ENCODE results near the gene LHPP. TPM values are rescaled to one million over a fixed set of nuclear protein-coding genes. Genes with fewer than 3 reads are reported as not detected.

LHPP gene
- total RNA-seq, 1 donor from 2014 or later = 18.8 TPM

DNA sequence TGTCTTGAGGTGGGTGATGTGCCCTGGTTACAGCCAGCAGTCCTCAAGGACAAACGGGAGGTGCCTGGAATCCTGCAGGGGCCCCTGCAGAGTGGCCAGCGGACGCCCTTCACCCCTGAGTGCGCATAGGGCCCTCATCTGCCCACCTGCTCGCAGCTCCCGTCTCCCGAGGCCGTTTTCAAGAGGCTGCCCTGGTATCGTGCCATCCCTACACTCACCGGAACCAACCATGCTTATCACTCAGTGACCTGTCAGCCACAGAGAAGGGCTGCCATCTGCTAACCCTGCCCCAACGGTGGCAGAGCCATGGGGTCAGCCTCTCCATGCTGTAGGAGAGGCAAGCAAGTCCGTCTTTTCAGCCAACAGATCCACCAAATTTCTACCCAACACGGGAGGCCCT, 160.5 kb downstream of the LHPP start:
- no peak overlapping the region for H3K27ac Mint-ChIP-seq (ENCODE audit: unreplicated experiment)
- H3K4me3 Mint-ChIP-seq (ENCODE audit: unreplicated experiment) = no peak overlapping the region
- H3K27me3 Mint-ChIP-seq (ENCODE audit: unreplicated experiment) = no peaks in the 10 kb centered on the region
- H3K9me3 Mint-ChIP-seq (ENCODE audit: unreplicated experiment) = no peaks in the 10 kb centered on the region
- TF ChIP-seq, protein P1, sequence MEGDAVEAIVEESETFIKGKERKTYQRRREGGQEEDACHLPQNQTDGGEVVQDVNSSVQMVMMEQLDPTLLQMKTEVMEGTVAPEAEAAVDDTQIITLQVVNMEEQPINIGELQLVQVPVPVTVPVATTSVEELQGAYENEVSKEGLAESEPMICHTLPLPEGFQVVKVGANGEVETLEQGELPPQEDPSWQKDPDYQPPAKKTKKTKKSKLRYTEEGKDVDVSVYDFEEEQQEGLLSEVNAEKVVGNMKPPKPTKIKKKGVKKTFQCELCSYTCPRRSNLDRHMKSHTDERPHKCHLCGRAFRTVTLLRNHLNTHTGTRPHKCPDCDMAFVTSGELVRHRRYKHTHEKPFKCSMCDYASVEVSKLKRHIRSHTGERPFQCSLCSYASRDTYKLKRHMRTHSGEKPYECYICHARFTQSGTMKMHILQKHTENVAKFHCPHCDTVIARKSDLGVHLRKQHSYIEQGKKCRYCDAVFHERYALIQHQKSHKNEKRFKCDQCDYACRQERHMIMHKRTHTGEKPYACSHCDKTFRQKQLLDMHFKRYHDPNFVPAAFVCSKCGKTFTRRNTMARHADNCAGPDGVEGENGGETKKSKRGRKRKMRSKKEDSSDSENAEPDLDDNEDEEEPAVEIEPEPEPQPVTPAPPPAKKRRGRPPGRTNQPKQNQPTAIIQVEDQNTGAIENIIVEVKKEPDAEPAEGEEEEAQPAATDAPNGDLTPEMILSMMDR (IDR thresholded peaks at IDR 0.05) = no peak
- peaks cover 12% of the 10 kb centered on the region for H3K4me1 Mint-ChIP-seq (ENCODE audit: unreplicated experiment)
- DNase-seq (ENCODE audit: extremely low spot score, unreplicated experiment) = no peak
- H3K36me3 Mint-ChIP-seq (ENCODE audit: unreplicated experiment) = peaks cover 2% of the 10 kb centered on the region

DNA sequence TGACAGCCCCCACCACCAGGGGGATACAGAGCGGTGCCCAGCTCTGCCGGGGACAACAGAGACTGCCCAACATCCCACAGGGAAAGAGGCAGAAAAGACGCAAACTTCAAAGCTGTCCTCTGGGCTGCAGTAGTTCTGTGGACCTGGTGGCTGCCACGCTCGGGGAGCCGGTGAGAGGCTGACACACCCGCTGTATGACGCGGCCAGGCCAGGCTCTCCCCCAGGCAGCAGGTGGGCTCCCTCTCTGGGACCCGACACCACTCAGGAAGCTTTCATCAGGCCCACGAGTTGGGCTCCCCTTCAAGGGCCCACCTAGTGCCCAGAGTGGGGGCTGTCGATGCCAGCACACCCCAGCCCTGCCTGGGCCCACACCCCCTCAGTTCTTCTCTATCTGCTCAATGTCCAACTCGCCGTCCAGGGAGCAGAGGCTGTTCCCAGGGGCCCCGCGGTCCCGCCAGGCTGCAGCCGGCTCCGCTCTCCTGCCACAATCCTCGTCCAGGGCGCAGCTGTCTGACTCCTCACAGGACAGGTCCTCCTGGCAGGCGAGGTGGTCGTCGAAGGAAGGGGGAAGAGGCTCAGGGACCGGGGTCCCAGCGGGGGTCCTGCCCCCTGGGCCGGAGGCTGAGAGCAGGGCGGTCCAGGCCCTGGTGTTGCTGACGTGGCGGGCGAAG, 161.4 kb downstream of the LHPP start:
- DNase-seq (ENCODE audit: extremely low spot score, unreplicated experiment) = no peak
- Mint-ChIP-seq H3K4me3 (ENCODE audit: unreplicated experiment) (no peak overlapping the region), H3K4me1 (ENCODE audit: unreplicated experiment) (peaks cover 21% of the 10 kb centered on the region), H3K36me3 (ENCODE audit: unreplicated experiment) (peaks cover 2% of the 10 kb centered on the region), H3K27me3 (ENCODE audit: unreplicated experiment) (no peaks in the 10 kb centered on the region), H3K9me3 (ENCODE audit: unreplicated experiment) (no peaks in the 10 kb centered on the region), H3K27ac (ENCODE audit: unreplicated experiment) (no peak overlapping the region)
- TF ChIP-seq, protein P1 (IDR thresholded peaks at IDR 0.05) = no peak

- peaks cover 2% of the 10 kb centered on the region for H3K36me3 Mint-ChIP-seq (ENCODE audit: unreplicated experiment)
- peaks cover 23% of the 10 kb centered on the region for H3K4me1 Mint-ChIP-seq (ENCODE audit: unreplicated experiment)
- H3K9me3 Mint-ChIP-seq (ENCODE audit: unreplicated experiment) = no peaks in the 10 kb centered on the region
- H3K27me3 Mint-ChIP-seq (ENCODE audit: unreplicated experiment) = no peaks in the 10 kb centered on the region
- H3K27ac Mint-ChIP-seq (ENCODE audit: unreplicated experiment) = no peak overlapping the region
- TF ChIP-seq, protein P1 (IDR thresholded peaks at IDR 0.05) = no peak
- DNase-seq (ENCODE audit: extremely low spot score, unreplicated experiment) = no peak
- no peak overlapping the region for H3K4me3 Mint-ChIP-seq (ENCODE audit: unreplicated experiment)
These were observed 162.4 kb downstream of the LHPP start for GRCh38 chr10:124624006-124624405.

DNA sequence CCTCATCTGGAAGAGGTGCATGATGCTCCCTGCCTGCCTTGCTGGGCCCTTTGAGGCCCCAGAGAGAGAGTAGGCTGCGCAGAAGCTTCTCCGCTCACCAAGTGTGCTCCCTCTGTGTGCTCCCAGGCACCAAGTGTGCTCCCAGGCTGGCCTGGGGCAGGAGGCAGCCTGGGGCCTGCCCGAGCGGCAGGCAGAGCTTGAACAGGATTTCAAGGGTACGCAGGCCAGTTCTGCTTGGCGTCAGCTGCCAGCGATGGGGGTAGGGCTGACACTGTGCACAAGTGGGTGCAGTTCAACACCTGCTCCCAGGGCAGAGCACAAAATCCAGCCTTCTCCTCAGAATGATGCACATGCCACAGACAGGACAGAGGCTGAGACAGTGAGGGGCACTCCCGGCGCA, 162.8 kb downstream of the LHPP start:
- Mint-ChIP-seq H3K36me3 (ENCODE audit: unreplicated experiment) (peaks cover 4% of the 10 kb centered on the region), H3K4me1 (ENCODE audit: unreplicated experiment) (peaks cover 25% of the 10 kb centered on the region), H3K9me3 (ENCODE audit: unreplicated experiment) (no peaks in the 10 kb centered on the region), H3K4me3 (ENCODE audit: unreplicated experiment) (no peak overlapping the region), H3K27ac (ENCODE audit: unreplicated experiment) (no peak overlapping the region), H3K27me3 (ENCODE audit: unreplicated experiment) (no peaks in the 10 kb centered on the region)
- no peak for DNase-seq (ENCODE audit: extremely low spot score, unreplicated experiment)
- TF ChIP-seq, protein P1 (IDR thresholded peaks at IDR 0.05) = no peak

DNA sequence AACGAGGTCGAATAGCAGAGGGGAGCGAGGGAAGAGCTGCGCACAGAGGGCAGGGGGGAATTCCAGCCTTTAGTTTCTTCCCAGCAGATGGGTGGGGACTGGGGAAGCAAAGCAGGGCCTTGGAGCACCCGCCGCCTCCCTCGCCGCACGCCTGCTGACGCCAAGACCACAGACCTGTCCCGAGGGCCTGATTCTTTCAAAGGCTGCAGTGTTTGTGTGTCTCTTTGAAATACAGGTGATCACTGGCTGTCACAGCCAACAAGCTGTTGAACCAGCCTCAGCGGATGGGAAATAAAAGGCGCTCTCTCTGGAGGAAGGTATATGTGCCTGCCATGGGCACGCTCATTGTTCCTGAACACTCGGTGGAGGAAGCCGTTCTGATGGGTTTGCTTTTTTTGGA, 163.3 kb downstream of the LHPP start:
- TF ChIP-seq, protein P1 (IDR thresholded peaks at IDR 0.05) = no peak
- Mint-ChIP-seq H3K27ac (ENCODE audit: unreplicated experiment) (no peak overlapping the region), H3K4me3 (ENCODE audit: unreplicated experiment) (no peak overlapping the region), H3K27me3 (ENCODE audit: unreplicated experiment) (no peaks in the 10 kb centered on the region), H3K4me1 (ENCODE audit: unreplicated experiment) (peaks cover 25% of the 10 kb centered on the region), H3K36me3 (ENCODE audit: unreplicated experiment) (peaks cover 4% of the 10 kb centered on the region), H3K9me3 (ENCODE audit: unreplicated experiment) (no peaks in the 10 kb centered on the region)
- DNase-seq (ENCODE audit: extremely low spot score, unreplicated experiment) = no peak

Data from osteocyte (in vitro differentiated cells).